HG03558 (cell line): ENCODE measurements around the gene ANKRD6.
"Not testable (repeated sequence)": the region's sequence is repeated elsewhere in the genome, so short reads cannot be mapped to it uniquely, and the experiment has no call there.

Experiments used
- ATAC-seq: cut with Tn5 transposase; IDR thresholded peaks from one replicate; pipeline ENCODE4 v1.9.1; 2021; ENCODE audit warnings: moderate number of reproducible peaks; ENCODE audit not compliant: unreplicated experiment; ENCODE audit errors: extremely low read depth

Gene ANKRD6

DNA sequence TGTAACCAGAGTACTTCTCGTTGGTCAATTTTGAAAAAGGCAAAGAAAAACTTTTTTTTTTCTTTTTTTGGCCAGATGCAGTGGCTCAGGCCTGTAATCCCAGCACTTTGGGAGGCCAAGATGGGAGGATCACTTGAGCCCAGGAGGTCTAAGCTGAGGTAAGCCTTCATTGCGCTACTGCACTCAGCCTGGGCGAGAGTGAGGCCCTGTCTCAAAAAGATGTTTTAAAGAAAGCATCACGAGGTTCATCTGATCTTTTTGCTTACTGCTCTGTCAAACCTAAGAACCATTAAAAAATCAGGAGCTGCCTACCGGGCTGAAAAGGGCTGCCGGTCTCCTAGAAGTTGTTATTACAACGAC lies 205.0 kb downstream of the ANKRD6 start:
- no peak for ATAC-seq

DNA sequence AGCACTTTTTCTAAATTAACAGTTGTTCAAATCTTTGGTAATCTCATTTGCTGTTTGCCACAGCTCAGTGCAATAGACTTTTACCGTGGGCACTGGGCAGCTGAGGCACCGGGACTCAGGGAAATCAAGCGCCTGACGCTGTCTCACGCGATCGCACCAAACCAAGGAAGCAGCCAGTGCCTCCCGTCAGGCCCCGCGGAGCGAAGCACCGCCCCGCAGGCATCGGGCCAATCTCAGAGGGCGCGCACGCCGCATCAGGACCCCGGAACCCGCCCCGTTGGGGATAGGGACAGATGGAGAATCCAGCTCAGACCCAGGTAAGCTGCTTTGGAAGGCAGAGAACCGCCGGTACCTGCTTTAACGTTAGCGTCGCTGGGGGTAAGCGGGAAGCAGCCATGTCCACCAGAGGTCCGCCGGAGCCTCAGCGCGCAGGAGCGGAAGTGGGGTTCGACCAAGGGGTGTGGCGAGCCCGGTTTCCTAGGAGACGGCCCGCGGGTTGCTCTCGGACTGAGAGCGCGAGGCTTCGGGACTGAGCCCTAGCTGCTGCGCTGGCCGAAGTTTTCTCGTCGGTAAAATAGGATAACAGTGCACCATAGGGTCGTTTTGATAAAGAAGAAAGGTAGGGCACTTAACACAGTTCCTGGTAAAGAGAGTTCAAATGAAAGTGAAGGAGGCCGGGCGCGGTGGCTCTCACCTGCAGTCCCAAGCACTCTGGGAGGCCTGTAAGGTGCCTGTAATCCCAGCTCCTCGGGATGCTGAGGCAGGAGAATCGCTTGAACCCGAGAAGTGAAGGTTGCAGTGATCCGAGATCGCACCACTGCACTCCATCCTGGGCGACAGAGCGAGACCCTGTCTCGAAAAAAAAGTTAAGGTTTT lies 205.6 kb downstream of the ANKRD6 start, which contains the start of gene LYRM2:
Gene LYRM2, minus strand, starts transcription at position 428 of the 876 bp plus-strand sequence. Its CDS starts 31 bp downstream, at position 397.
- peak; percentile 90 for ATAC-seq

DNA sequence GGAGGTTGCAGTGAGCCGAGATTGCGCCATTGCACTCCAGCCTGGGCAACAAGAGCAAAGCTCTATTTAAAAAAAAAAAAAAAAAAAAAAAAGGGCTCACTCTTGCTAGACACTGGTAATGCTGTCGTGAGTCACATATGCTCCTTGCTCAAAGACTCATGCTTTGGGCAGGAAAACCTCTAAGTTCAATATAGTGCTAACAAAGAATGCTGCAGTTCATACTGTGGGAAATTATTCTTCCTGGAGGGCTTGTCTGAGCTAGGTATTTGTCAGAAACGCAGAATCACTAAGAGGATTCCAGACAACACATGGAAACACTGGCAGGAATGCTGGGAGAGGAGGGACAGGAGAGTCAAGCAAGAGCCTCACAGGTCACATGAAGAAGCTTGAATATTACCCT lies 207.9 kb downstream of the ANKRD6 start:
- no peak for ATAC-seq

DNA sequence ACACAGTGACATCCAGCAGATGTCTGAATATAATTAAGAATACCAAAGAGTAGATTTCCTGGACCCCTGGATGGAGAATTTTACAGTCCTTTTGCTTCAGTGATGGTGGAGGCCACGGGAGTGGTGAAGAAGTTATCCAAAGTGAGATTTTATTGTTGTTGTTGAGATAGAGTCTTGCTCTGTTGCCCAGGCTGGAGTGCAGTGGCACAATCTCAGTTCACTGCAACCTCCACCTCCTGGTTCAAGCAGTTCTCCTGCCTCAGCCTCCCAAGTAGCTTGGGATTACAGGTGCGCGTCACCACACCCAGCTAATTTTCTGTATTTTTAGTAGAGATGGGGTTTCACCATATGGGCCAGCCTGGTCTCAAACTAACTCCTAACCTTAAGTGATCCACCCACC lies 208.6 kb downstream of the ANKRD6 start:
- not testable (repeated sequence) for ATAC-seq

DNA sequence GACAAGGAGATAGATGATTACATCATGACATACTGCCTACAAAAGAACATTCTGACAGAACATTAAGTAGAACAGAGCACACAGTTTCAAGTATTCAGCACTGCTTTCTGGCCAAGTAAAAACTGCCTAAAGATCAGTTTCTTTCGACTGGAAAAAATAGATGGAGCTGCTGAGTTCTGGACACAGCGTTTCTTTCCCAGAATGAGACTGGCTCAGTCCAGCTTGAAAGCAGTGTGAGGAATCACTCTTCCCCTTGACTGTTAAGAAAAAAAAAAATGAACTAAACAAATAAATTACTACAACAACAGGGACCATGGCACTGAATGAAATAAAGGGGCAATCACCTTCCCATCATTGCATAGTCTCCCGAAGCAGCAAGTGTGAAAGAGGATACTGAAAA lies 210.0 kb downstream of the ANKRD6 start:
- ATAC-seq: no peak

DNA sequence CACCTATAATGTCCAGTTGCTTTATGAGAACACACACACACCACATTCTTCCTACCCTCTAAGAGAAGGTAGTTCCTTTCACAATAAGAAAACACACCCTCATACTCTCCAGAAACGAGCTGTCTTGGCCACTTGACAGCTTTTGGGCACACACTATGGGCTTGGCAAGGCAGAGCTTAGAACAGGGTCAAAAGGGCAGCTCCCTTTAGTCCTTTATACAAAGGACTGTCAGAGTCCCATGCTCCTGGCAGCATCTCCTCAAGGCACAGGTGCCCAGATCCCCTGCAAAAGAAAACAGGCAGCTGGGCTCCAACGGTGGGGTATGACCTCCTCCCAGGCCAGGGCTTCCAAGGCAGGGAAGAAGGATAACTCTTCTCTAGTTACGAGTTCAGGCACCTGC lies 210.5 kb downstream of the ANKRD6 start:
- no peak for ATAC-seq

DNA sequence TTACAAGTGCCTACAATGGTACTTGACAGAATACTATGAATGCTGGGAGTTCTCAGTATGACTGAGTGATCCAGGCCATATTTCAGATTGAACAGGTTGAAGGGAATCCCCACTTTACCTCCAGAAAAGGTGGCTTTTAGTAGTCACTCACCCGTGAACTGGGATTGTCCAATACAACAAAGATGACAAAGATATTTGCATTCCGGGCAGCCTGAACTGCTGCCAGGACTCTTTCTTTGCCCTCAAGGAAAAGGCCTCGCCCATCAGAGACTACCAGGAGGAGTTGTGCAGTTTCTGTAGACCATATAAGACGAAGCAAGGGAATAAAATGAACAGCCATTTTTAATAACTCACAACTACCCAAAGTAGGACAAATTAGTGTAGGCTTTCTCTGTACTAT lies 211.9 kb downstream of the ANKRD6 start:
- no peak for ATAC-seq

DNA sequence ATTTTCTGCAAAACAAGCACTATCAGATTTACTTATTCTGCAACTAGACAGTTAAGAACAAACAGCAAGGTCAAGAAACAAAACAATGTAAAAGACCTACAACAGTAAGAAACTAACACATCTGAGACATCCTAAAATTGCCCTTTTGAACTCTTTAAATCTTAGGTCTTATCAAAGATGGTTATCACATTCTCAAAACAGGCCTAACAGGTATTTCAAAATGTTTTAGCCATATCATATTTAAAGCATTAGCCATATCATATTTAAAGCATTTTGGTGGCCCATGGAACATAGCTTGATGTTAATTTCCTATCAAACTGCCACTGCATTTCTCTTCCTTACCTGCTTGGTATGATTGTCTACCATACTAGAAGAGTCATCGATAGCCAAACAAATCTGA lies 216.7 kb downstream of the ANKRD6 start:
- no peak for ATAC-seq

DNA sequence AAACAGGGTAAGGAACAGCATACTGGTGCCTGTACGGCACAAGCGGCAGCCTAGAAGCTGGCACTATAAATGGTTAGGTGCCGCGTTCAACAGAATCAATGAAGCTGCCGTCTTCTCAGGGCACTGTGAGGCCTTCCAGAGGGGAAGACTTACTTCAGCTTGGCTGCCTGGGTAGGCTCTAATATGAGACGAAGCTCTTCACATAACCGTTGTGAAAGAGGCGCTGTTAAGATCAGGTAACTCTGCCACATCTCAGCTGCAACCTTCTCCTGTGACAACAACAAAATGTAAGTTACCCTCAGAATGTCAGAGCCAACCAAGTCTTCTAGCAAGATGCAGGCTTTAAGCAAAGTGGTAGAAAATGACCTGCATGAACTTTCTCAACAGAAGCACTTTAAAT lies 217.6 kb downstream of the ANKRD6 start:
- ATAC-seq: no peak

DNA sequence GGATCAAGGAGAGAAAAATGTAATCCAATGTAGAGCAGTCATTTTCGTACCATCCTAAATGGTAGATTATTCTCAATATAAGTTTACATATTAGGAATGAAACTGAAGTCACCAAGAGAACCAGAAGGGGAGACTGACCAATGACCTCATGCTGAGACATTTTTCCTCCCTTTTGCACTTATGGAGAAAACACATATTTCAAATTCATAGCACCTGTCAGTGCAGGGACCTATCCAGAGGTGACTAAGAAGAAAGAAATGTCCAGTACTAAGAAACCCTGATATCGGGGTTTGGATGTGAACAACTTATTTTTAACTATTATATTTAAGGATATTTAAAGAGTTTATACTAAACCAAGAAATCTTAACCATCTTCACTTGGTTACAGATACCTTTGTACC lies 222.2 kb downstream of the ANKRD6 start:
- ATAC-seq: no peak

DNA sequence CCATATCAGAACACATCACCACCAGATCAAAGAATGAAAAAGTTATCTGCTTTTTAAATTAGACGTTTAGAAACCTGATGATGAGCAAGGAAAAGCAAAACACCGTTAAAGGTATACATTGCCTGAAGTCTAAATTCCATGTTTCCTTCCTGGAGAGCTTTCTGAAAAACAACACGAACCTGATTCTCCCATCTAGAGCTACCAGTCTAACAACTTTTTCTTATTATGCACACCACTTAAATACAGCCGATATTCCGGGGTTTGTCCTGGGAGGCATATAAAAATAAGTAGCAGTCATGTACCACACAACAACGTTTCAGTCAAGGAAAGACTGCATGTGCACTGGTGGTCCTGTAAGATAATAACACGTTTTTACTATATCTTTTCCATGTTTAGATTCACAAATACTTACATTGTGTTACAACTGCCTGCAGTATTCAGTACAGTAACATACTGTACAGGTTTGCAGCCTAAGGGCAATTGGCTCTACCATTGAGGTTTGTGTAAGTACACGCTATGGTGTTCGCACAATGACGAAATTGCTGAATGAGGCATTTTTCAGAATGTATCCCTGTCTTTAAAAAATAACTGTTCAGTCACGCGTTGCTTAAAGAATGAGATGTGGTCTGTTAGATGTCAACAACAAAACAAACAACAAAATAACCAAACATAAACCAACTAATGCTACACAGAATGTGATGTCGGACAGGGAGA lies 224.7 kb downstream of the ANKRD6 start:
- no peak for ATAC-seq

DNA sequence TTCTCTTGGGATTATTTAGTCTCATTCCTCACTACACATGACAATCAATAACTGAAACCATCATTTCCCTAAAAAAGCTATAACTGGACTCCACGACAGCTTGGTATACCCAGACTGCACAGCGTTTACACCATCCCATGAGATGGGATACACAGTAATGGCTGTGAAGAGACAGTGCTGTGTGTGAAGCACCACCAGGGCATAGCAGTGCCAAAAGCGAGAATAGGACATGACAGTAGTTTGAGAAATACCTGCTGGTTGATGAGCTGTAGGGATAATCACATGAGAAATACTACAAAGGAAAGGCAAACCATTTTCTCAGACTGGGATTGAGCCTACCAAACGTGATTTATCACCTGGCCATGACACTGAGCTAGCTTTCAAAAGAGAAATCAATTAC lies 228.0 kb downstream of the ANKRD6 start:
- no peak for ATAC-seq

DNA sequence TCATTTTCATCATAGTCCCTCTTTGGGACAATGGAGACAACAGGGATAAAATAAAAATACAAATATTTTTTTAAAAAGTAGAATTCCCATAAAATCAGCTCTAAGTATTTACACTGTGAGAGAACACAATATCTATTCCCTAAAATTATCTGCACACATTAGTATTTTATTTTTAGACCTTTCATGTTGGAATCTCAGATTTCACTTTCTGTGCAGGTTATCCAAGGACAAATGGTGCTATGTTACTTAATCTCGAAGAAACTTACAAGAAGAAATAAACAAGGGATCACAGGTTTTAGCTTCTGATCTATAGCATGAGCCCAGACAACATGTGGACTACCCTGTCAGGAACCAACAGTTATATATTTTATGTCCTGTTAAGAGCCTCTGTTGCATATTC lies 228.6 kb downstream of the ANKRD6 start:
- ATAC-seq: no peak

DNA sequence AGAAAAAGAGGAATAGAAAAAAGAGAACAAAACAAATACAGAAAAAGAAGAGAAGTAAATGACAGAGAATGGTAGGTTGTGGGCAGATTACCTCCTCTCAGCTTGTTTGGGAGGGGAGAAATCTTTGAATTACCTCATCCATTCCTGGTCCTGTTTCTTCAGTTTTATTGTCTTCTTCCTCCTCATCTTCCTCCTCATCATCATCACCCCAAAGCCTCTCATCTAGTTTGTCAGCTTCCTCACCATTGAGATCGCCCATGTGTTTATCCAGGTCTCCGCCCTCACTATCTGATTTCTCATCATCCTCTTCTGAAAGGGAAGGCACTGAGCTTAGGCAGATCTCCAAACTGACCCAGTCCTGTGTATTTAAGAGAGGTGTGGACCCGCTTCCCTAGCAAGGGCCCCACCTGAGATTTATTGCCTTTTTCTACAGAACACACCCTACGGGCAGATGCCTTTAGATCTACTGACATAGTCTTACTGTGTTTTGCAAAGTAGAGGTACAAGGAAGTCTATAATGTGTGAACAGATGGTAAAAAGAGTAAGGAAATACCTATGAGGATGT lies 229.8 kb downstream of the ANKRD6 start:
- no peak for ATAC-seq

DNA sequence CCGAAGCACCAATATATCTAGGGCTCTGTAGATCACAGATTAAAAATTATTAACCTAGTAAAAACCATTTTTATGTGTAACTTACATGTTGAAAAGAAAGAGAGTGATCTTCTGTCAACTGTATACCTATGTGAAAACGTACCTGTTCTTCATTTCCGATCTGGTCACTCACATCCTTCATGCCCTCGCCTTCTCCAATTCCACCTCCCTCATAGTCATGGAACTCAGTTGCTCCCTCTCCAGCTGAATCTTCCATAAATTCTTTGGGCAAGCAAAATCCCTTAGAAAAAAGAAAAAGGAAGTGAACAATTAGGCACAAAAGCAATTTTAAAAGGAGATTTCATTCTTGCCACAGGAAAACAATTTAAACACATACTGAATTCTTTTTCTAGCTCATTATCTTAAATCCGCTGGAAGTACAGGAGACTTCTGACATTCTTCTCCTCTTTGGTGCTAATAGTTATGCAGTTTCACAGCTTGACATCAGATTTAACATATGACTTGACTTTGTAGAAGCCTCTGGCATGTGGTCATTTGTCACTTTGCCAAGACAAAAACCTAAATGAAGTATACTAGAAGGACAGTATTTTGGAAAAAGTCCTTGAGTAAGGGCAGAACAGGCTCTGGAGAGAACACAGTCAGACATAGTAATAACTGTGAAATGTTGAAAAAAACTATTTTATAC lies 235.1 kb downstream of the ANKRD6 start:
- no peak for ATAC-seq

DNA sequence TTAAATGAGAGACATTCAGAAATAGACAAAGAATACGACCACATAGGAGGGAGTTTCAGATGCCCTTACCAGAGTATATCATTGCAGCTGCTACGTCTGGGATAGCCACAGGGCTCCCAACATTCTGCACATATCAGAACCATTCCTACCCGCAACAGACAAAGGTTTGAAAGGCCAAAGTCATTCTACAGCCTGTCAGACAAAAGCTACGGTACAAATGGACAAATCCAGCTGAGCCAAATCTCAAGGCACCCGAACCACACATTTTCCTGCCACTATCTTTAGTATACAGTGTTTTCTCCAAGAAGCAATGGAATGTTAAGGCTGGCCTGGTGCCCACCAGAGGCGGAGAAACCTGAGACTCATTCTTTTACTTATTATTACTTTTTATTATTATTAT lies 236.1 kb downstream of the ANKRD6 start:
- ATAC-seq: no peak

DNA sequence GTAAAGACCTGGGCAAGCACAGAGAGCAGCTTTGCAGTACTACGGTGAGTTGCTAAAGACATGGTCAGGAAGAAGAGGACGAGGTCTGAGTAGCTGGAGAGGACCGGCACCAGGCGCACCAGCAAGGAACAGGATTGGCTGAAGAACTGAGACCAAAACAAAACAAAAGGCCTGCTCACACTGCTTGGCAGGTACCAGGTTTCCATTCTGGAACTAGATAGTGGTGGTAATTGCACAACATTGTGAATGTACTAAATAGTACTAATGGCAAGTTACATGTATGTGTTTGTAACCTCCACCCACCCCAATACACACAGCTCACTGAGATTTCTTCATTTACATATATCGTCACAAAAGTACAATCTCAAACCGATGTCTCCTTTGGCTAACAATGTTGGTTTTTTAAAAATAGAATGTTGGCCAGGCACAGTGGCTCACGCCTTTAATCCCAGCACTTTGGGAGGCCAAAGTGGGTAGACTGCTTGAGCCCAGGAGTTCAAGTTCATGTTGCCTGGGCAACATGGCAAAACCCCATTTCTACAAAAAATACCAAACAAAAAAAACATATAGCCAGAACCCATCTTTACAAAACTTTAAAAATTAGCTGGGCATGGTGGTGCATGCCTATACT lies 238.1 kb downstream of the ANKRD6 start:
- ATAC-seq: no peak

DNA sequence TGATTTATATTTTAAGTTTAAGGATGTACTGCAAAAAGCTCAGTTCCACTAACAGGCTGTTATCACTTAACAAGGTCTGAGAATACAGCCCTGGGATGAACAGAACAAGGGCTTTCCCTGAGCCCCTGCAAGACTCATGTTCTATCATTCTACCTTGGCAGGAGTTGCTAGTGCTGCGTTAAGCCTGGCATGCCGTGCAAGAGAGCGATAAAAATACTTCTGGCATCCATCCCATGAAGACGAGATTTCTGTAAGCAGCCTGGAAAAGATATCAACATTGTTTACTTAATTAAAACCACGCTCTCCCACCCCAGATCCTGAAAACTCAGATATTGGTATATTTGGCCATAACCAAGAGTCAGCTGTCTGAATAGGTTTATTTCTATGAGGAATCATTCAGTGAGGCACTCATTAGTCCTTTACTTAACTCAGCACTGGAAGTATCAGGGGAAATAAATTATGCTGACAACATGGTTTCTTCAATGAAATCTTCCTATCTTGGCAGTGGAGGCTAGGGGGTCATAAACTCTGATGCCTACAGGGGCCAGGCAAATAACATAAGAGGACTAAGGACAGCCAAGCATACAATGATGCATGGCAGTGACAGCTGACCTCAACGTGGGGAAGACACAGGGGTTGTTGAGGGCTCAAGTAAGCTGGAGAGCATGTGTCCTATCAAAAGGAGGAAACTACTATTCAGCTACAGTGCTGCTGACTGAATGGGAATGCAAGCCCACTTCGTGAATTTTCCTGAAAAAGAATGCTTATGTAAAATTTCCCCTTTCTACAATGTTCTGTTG lies 243.2 kb downstream of the ANKRD6 start:
- ATAC-seq: no peak

DNA sequence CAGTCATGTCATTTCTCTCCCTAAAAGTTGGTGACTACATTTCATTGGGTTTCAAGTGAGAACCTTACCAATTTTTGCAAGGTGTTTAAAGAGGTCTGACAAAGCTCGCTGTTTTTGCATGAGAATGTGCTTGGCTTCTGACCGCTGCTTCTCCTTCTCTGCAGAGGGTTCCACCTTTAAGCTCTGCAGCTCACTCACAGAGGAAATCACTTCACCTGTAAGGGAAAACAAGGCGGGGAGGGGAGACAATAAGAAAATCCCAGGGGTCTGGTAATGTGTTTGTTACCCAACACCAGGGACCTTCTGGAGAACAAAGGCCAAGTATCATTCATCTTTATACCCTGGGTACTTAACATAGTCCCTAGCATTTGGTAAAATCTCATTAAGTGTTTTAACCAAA lies 245.6 kb downstream of the ANKRD6 start:
- no peak for ATAC-seq
